Measurements from ENCODE around the gene XXYLT1.
"Not testable (repeated sequence)": the region's sequence is repeated elsewhere in the genome, so short reads cannot be mapped to it uniquely, and the experiment has no call there.

XXYLT1 gene

GRCh38 chr3:195250473-195251251 is 20.3 kb downstream of the XXYLT1 start:
- DNase-seq: no peak

DNA sequence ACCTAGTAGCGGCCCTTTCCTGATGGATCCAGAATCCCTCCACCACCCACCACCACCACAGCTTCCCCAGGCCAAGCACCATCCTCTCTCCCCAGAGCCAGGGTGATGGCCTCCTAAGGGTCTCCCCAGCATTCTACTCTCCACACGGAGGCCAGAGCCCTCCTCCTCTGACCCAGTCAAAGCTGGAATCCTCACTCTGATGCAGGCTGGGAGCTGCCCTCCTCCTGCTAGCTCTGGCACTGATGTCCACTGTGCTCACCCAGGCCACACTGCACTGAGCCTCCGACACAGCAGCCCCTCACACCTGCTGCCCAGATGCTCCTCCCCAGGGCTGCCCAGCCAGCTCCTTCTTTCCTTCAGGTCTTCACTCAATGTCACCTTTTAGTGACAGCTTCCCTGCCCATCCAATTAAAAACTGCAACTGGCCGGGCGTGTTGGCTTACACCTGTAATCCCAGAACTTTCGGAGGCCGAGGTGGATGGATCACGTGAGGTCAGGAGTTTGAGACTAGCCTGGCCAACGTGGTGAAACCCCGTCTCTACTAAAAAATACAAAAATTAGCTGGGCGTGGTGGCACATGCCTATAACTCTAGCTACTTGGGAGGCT is 21.0 kb downstream of the XXYLT1 start:
- no peak for DNase-seq

- no peak for DNase-seq
Observed at GRCh38 chr3:195249057-195249770, 21.7 kb downstream of the XXYLT1 start.

- DNase-seq: no peak
Observed at GRCh38 chr3:195248281-195248680, 22.7 kb downstream of the XXYLT1 start.

GRCh38 chr3:195247863-195248189 is 23.1 kb downstream of the XXYLT1 start:
- no peak for DNase-seq

- no peak for DNase-seq
Observed at GRCh38 chr3:195247086-195247862, 23.7 kb downstream of the XXYLT1 start.

DNA sequence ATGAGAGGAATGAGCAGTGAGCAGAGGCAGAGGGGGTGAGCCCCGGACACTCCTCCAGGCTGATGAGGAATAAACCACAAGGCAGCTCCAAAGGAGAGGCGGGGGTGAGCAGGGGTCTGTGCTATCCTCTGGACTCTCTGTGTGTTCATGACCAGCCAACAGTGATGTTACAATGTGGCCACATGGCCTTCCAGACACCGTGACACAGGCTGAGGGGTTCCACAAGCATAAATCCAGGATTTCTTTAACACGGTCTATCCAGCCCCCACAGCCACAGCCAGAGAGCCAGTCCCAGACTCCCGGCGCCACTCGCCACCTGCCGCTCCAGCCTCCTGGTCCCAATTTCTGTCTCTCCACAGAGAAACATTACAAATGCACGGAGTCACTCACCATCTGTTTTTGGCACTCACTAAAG is 24.4 kb downstream of the XXYLT1 start:
- DNase-seq: no peak

DNA sequence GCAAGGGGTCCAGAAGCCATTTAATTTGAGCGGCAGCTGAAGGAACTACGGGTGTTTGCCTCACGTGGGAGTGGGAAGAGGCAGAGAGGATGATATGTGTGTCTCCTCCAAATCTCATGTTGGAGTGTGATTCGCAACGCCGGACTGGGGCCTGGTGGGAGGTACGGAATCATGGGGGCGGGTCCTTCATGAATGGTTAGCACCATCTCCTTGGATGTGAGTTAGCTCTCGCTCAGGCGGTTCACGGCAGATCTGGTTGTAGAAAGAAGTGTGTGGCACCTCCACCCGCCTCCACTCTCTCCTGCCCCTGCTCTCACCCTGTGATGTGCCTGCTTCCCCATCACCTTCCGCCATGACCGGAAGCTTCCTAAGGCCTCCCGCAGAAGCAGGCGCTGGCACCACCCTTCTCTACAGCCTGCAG is 25.4 kb downstream of the XXYLT1 start:
- no peak for DNase-seq

- no peak for DNase-seq
Observed at GRCh38 chr3:195241592-195242355, 29.2 kb downstream of the XXYLT1 start.

GRCh38 chr3:195240939-195241338 is 30.0 kb downstream of the XXYLT1 start:
- DNase-seq: no peak

DNA sequence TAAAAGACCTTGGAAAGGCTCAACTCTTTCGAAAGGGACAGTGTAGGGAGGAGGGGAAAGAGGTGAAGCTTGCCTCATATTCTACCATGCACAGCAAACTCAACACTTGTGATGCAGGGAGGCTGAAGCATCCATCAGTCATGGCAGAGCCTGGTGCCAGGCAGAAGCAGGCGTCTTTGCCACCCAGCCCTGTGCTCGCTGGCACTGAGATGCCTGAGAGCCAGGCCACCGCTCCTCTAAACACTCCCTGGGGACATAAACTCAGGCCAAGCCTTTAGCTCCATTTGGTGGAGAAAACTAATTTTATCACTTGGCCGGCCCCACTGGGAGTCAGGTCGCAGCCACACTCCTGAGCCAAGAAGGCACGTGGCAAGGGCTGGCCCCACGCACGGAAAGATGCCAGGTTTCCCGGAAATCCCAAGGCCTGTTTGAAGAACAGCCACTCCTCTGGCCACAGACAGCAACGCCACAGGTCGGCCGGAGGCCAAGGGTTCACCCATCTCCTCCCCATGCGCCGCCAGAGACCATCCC is 30.7 kb downstream of the XXYLT1 start:
- no peak for DNase-seq

- no peak for DNase-seq
Observed at GRCh38 chr3:195239121-195239520, 31.8 kb downstream of the XXYLT1 start.

GRCh38 chr3:195238586-195239118 is 32.3 kb downstream of the XXYLT1 start:
- no peak for DNase-seq

- DNase-seq: no peak
Observed at GRCh38 chr3:195238081-195238571, 32.8 kb downstream of the XXYLT1 start.

DNA sequence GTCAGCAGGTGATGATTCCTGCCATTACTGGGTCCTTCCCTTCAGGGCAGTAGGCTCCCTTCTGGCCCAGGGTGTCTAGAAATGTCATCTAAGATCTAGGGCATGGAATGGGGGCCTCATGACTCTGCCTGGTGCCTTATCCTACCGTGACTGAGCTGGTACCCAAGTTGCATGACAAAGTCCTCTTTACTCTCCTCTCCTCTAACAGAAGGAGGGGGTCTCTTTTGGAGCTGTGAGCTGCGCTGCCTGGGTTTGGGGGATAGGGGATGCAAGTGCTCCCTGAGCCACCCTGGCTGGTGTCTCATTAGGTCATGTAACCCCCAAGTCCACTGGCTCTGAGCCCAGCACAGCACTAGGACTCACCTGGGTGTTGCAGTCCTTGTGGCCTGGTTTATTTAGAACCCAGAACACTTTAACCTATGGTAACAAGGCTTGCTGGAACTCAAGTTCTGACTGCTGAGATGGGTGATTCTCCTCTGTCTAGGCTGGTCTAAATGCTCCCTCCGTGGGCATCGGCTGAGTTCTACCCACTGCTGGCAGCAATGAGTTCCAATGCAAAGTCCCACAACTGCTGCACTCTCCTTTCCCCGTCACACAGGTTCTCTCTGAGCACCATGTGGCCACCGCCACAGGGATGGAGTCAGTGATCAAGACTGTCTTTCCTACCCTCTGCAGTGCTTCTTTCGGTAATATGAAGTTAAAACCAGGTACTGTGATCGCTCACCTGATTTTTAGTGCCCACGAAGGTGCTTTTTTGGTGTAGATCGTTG is 34.0 kb downstream of the XXYLT1 start:
- no peak for DNase-seq

GRCh38 chr3:195236076-195236798 is 34.7 kb downstream of the XXYLT1 start:
- DNase-seq: no peak

GRCh38 chr3:195230244-195230643 is 40.7 kb downstream of the XXYLT1 start:
- DNase-seq: no peak

GRCh38 chr3:195228886-195229285 is 42.1 kb downstream of the XXYLT1 start:
- not testable (repeated sequence) for DNase-seq

DNA sequence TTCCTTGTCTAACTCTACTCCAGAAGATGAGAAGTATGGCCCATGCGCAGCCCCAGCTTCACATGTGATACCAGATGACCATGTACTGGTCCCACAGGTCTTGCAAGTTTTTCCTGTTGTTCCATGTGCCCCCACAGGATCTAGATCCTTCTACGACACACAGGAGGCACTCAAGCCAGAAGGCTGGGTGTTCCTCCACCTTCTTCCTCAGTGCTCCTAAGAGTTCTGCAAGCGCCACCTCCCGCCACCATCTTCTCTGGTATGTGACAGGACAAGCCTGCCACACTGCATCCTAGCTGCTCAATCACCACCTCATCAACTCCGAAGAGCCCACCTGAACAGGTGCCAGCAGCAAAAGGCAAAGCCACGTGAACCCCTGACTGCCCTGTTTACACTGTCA is 43.1 kb downstream of the XXYLT1 start:
- no peak for DNase-seq

DNA sequence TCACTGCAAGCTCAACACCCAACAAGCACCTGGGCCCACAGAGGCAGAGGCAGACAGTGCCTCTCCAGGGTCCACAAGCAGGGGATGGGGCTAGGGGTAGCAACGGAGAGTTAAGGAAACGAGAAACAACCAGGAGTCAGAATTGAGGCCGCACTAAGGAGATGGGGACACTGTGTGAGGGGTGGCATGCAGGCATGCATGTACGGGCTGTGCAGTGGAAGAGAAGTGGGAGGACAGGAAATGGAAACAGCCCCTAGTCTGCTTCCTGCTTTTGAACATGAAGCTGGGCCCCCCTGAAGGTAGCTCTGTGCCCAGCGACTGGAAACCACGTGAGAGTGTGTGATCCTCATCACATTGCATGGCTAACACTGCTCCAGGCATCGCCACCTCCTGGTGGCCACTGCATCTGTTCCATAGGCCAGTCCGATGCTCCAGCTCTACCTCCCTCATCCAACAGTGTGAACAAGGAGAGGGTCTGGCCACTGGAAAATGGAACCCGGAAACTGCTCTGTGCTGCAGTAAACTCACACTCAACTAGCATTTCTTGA is 44.0 kb downstream of the XXYLT1 start:
- no peak for DNase-seq
